ENCODE results near the gene ZNF211. TPM values are rescaled to one million over a fixed set of nuclear protein-coding genes. Genes with fewer than 3 reads are reported as not detected.

Gene ZNF211
- total and polyA plus RNA-seq, 9 of the 15 experiments (the other 6 are each of a cell fraction or from before 2014, with no cell fraction given): 1.3 to 11.6 (median 4.5) TPM

DNA sequence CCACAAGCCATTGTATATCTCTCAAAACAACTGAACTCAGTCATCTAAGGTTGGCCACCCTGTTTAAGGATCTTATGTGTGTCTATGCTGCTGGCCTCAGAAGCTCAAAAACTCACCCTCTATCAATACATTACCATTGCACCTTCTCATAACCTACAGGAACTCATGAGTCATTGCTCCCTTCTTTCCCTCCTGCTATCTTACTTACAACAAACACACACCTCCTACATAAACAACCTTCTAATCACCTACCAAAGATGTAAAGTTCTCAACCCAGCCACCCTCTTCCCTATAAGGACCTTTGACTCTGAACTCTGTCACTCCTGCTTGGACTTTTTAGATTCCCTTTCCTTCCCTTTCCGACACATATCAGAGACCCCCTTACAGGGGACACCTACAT, 22.5 kb downstream of the ZNF211 start (continued):
- TF ChIP-seq, protein P1, sequence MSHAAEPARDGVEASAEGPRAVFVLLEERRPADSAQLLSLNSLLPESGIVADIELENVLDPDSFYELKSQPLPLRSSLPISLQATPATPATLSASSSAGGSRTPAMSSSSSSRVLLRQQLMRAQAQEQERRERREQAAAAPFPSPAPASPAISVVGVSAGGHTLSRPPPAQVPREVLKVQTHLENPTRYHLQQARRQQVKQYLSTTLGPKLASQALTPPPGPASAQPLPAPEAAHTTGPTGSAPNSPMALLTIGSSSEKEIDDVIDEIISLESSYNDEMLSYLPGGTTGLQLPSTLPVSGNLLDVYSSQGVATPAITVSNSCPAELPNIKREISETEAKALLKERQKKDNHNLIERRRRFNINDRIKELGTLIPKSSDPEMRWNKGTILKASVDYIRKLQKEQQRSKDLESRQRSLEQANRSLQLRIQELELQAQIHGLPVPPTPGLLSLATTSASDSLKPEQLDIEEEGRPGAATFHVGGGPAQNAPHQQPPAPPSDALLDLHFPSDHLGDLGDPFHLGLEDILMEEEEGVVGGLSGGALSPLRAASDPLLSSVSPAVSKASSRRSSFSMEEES (CRISPR knock-in tag; IDR thresholded peaks at IDR 0.05): no peak
- TF ChIP-seq NCOR1 (IDR thresholded peaks at IDR 0.05): peak; percentile 56
- no peak for TF ChIP-seq LEF1 (IDR thresholded peaks at IDR 0.05)
- peak; percentile 36 to 53; a peak in 1 of 4 replicates for TF ChIP-seq TRIM24 (IDR thresholded peaks at IDR 0.05)
- TF ChIP-seq FOSL1 (tag; conservative IDR thresholded peaks at IDR 0.05): peak; percentile 37
- 0 out of 4 replicates have a peak, but pooled peaks of 1 of the 2 experiments have one; percentile 20 for TF ChIP-seq FOXK2 (conservative IDR thresholded peaks at IDR 0.05 in 1 of 2, IDR thresholded peaks at IDR 0.05 in 1 of 2; ENCODE audit: low read depth in 2 of 2)
- TF ChIP-seq, protein P2, sequence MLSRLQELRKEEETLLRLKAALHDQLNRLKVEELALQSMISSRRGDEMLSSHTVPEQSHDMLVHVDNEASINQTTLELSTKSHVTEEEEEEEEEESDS (CRISPR knock-in tag; IDR thresholded peaks at IDR 0.05): no peak
- TF ChIP-seq CBFA2T3 (IDR thresholded peaks at IDR 0.05): peak; percentile 87
- peak; percentile 60; the same call in 1 of the 2 replicates for TF ChIP-seq SMARCA4 (IDR thresholded peaks at IDR 0.05)
- TF ChIP-seq NFE2 (IDR thresholded peaks at IDR 0.05; ENCODE audit: low read depth): peak; percentile 38; the same call in 1 of the 2 replicates
- TF ChIP-seq, protein P3, sequence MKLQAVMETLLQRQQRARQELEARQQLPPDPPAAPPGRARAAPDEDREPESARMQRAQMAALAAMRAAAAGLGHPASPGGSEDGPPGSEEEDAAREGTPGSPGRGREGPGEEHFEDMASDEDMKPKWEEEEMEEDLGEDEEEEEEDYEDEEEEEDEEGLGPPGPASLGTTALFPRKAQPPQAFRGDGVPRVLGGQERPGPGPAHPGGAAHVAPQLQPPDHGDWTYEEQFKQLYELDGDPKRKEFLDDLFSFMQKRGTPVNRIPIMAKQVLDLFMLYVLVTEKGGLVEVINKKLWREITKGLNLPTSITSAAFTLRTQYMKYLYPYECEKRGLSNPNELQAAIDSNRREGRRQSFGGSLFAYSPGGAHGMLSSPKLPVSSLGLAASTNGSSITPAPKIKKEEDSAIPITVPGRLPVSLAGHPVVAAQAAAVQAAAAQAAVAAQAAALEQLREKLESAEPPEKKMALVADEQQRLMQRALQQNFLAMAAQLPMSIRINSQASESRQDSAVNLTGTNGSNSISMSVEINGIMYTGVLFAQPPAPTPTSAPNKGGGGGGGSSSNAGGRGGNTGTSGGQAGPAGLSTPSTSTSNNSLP (IDR thresholded peaks at IDR 0.05; ENCODE audit: borderline replicate concordance, low read depth, low read length): no peak
- peak; percentile 24; the same call in 1 of the 2 replicates for TF ChIP-seq C11orf30 (IDR thresholded peaks at IDR 0.05; ENCODE audit: low read depth)
- no peak for TF ChIP-seq JUN (IDR thresholded peaks at IDR 0.05; ENCODE audit: borderline replicate concordance, low read depth, low read length)
- TF ChIP-seq JUN (CRISPR knock-in tag; IDR thresholded peaks at IDR 0.05; ENCODE audit: borderline replicate concordance): no peak
- TF ChIP-seq NFIC (IDR thresholded peaks at IDR 0.05): peak; percentile 39; the same call in 1 of the 2 replicates
- TF ChIP-seq TCF7L2 (IDR thresholded peaks at IDR 0.05; ENCODE audit: low read depth, low read length): no peak
- peak; percentile 44; the same call in 1 of the 2 replicates for TF ChIP-seq DPF2 (IDR thresholded peaks at IDR 0.05)

Data from K562 (cell line).